Subcutaneous abdominal adipose tissue (tissue), 5 donors: Measurements from ENCODE around the gene KATNB1.

Experiments used
- H3K27ac ChIP-seq: one replicate; pipeline ENCODE4 v1.7.0; 2013; ENCODE audit warnings: low read depth, mild to moderate bottlenecking, inconsistent platforms, low read length, moderate library complexity
- H3K27me3 ChIP-seq, 5 donors: one replicate each; pipeline ENCODE4 v1.7.0; 2013; ENCODE audit warnings: low read length in 5 of 5, inconsistent platforms in 1 of 5; ENCODE audit not compliant: control insufficient read depth in 5 of 5, insufficient read depth in 4 of 5
- H3K36me3 ChIP-seq, 5 donors: one replicate each; pipeline ENCODE4 v1.7.0; 2013; ENCODE audit warnings: low read length in 5 of 5; ENCODE audit not compliant: control insufficient read depth in 5 of 5, insufficient read depth in 5 of 5
- H3K4me1 ChIP-seq, 5 donors: one replicate each; pipeline ENCODE4 v1.7.0; 2013; ENCODE audit warnings: low read length in 5 of 5, mild to moderate bottlenecking in 3 of 5, moderate library complexity in 1 of 5; ENCODE audit not compliant: control insufficient read depth in 5 of 5, insufficient read depth in 5 of 5
- H3K4me3 ChIP-seq, 5 donors: one replicate each; pipeline ENCODE4 v1.7.0; 2013; ENCODE audit warnings: low read length in 5 of 5, low read depth in 1 of 5
- H3K9ac ChIP-seq, 5 donors: one replicate each; pipeline ENCODE4 v1.7.0; 2013; ENCODE audit warnings: low read length in 5 of 5, mild to moderate bottlenecking in 4 of 5, moderate library complexity in 3 of 5
- H3K9me3 ChIP-seq, 5 donors: one replicate each; pipeline ENCODE4 v1.7.0; 2013; ENCODE audit warnings: low read length in 5 of 5; ENCODE audit not compliant: control insufficient read depth in 5 of 5
- donor health status: healthy.
- donor health status: healthy.
- donor health status: healthy.
- donor health status: healthy.
- donor health status: healthy.

The KATNB1 gene

GRCh38 chr16:57694231-57694724 is 41.3 kb upstream of the KATNB1 start:
- no peaks in the 10 kb centered on the region for H3K9me3 ChIP-seq
- H3K27ac ChIP-seq = no peak overlapping the region
- H3K4me1 ChIP-seq = peaks cover 0 to 8% (median 0%) of the 10 kb centered on the region in 5 donors
- H3K27me3 ChIP-seq = peaks cover 5 to 13% (median 8%) of the 10 kb centered on the region in 5 donors
- H3K9ac ChIP-seq = no peak overlapping the region
- H3K4me3 ChIP-seq = peak overlapping the region in 1 of 5 donors; percentile 53
- no peaks in the 10 kb centered on the region for H3K36me3 ChIP-seq

GRCh38 chr16:57694725-57695679 is 40.6 kb upstream of the KATNB1 start, which contains the start of gene DRC7:
TSS of gene DRC7 (plus strand) at chr16:57694806. CDS start at chr16:57697950, 3,144 bp downstream.
- peaks cover 1 to 13% (median 2%) of the 10 kb centered on the region in 5 donors for H3K27me3 ChIP-seq
- peaks cover 0 to 5% (median 0%) of the 10 kb centered on the region in 5 donors for H3K4me1 ChIP-seq
- H3K36me3 ChIP-seq = no peaks in the 10 kb centered on the region
- no peak within 1 kb of the TSS for H3K27ac ChIP-seq
- H3K9ac ChIP-seq = peak within 1 kb of the TSS in 1 of 5 donors; percentile 24
- no peaks in the 10 kb centered on the region for H3K9me3 ChIP-seq
- H3K4me3 ChIP-seq = peak within 1 kb of the TSS in 4 of 5 donors; percentile 2 to 53 (median 33)

GRCh38 chr16:57695680-57696069 is 39.9 kb upstream of the KATNB1 start:
- Histone ChIP-seq H3K9me3 (no peaks in the 10 kb centered on the region), H3K27me3 (peaks cover 0 to 13% (median 2%) of the 10 kb centered on the region in 5 donors), H3K9ac (no peak overlapping the region), H3K36me3 (no peaks in the 10 kb centered on the region), H3K4me3 (no peak overlapping the region), H3K27ac (no peak overlapping the region), H3K4me1 (peaks cover 0 to 5% (median 0%) of the 10 kb centered on the region in 5 donors)

- Histone ChIP-seq H3K27me3 (peaks cover 0 to 10% (median 2%) of the 10 kb centered on the region in 5 donors), H3K4me1 (peaks cover 0 to 5% (median 0%) of the 10 kb centered on the region in 5 donors), H3K9ac (no peak overlapping the region), H3K9me3 (no peaks in the 10 kb centered on the region), H3K36me3 (no peaks in the 10 kb centered on the region), H3K27ac (no peak overlapping the region), H3K4me3 (no peak overlapping the region)
Measured at GRCh38 chr16:57696240-57696639, 39.3 kb upstream of the KATNB1 start.

GRCh38 chr16:57697896-57698537 is 37.6 kb upstream of the KATNB1 start:
- peaks cover 0 to 5% (median 0%) of the 10 kb centered on the region in 5 donors for H3K4me1 ChIP-seq
- no peaks in the 10 kb centered on the region for H3K9me3 ChIP-seq
- H3K27me3 ChIP-seq = peaks cover 0 to 4% (median 0%) of the 10 kb centered on the region in 5 donors
- H3K36me3 ChIP-seq = no peaks in the 10 kb centered on the region
- H3K27ac ChIP-seq = no peak overlapping the region
- H3K4me3 ChIP-seq = no peak overlapping the region
- no peak overlapping the region for H3K9ac ChIP-seq

GRCh38 chr16:57698812-57699405 is 36.7 kb upstream of the KATNB1 start:
- Histone ChIP-seq H3K4me3 (no peak overlapping the region), H3K27me3 (peaks cover 0 to 4% (median 0%) of the 10 kb centered on the region in 5 donors), H3K36me3 (no peaks in the 10 kb centered on the region), H3K9ac (no peak overlapping the region), H3K4me1 (peaks cover 0 to 5% (median 0%) of the 10 kb centered on the region in 5 donors), H3K27ac (no peak overlapping the region), H3K9me3 (no peaks in the 10 kb centered on the region)

- Histone ChIP-seq H3K9ac (no peak overlapping the region), H3K27me3 (peaks cover 0 to 2% (median 0%) of the 10 kb centered on the region in 5 donors), H3K9me3 (no peaks in the 10 kb centered on the region), H3K27ac (no peak overlapping the region), H3K36me3 (no peaks in the 10 kb centered on the region), H3K4me3 (no peak overlapping the region), H3K4me1 (peaks cover 0 to 5% (median 0%) of the 10 kb centered on the region in 5 donors)
Measured at GRCh38 chr16:57699481-57699880, 36.1 kb upstream of the KATNB1 start.

GRCh38 chr16:57699899-57700298 is 35.7 kb upstream of the KATNB1 start:
- H3K9me3 ChIP-seq = no peaks in the 10 kb centered on the region
- no peaks in the 10 kb centered on the region for H3K36me3 ChIP-seq
- peaks cover 0 to under 1% (median 0%) of the 10 kb centered on the region in 5 donors for H3K27me3 ChIP-seq
- H3K4me1 ChIP-seq = peaks cover 0 to under 1% (median 0%) of the 10 kb centered on the region in 5 donors
- no peak overlapping the region for H3K4me3 ChIP-seq
- no peak overlapping the region for H3K27ac ChIP-seq
- no peak overlapping the region for H3K9ac ChIP-seq

- H3K4me3 ChIP-seq = no peak overlapping the region
- H3K27me3 ChIP-seq = no peaks in the 10 kb centered on the region
- no peak overlapping the region for H3K9ac ChIP-seq
- no peaks in the 10 kb centered on the region for H3K9me3 ChIP-seq
- H3K4me1 ChIP-seq = no peaks in the 10 kb centered on the region
- H3K36me3 ChIP-seq = no peaks in the 10 kb centered on the region
- no peak overlapping the region for H3K27ac ChIP-seq
Measured at GRCh38 chr16:57700781-57701551, 34.6 kb upstream of the KATNB1 start.
